C4-2B (cell line): ENCODE measurements around the gene STRA8.

ENCODE experiments used
- H3K27ac ChIP-seq: fragments of 450-650 bp; 2 replicates; pipeline ENCODE4 v1.5.1; 2017
- ZFX ChIP-seq: fragments of 450-650 bp; IDR thresholded peaks from 2 replicates; pipeline ENCODE4 v1.6.1; 2017
- TF ChIP-seq, protein P1 (sequence below): fragments of 450-650 bp; conservative IDR thresholded peaks from 2 replicates; pipeline ENCODE4 v1.5.1; 2017; ENCODE audit warnings: mild to moderate bottlenecking

STRA8 gene

DNA sequence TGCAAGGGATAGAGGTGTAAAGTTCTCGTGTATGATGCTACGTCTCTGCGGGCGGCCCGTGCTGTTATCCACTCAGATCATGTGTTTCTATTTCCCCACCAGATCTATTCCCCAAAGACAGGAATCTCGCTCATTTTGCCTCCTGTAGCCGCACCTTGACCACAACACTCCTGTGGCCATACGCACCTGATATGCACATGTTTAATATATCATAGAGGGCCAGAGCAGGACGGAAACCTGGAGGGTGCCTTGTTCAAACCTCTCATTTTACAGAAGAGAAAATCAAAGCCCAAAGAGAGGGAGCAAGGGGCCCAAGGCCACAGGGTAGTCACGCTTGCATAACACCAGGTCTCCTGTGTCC lies 37.6 kb downstream of the STRA8 start:
- no peak overlapping the region for H3K27ac ChIP-seq
- no peak for TF ChIP-seq ZFX
- TF ChIP-seq, protein P1, sequence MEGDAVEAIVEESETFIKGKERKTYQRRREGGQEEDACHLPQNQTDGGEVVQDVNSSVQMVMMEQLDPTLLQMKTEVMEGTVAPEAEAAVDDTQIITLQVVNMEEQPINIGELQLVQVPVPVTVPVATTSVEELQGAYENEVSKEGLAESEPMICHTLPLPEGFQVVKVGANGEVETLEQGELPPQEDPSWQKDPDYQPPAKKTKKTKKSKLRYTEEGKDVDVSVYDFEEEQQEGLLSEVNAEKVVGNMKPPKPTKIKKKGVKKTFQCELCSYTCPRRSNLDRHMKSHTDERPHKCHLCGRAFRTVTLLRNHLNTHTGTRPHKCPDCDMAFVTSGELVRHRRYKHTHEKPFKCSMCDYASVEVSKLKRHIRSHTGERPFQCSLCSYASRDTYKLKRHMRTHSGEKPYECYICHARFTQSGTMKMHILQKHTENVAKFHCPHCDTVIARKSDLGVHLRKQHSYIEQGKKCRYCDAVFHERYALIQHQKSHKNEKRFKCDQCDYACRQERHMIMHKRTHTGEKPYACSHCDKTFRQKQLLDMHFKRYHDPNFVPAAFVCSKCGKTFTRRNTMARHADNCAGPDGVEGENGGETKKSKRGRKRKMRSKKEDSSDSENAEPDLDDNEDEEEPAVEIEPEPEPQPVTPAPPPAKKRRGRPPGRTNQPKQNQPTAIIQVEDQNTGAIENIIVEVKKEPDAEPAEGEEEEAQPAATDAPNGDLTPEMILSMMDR: no peak

DNA sequence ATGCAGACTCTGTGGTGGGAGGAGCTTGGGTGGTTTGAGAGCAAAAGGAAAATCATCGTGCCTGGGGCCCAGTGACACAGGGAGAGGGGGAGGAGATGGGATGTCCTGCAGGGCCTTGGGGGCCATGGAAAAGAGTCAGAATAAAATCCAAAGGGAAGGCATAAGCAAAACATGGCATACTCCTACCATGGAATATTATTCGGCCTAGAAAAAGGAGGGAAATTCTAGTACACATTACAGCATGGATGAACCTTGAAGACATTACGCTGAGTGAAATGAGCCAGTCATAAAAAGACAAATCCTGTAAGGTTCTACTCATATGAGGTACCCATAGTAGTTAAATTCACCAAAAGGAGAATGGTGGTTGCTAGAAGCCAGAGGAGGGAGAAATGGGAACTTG lies 38.7 kb downstream of the STRA8 start:
- TF ChIP-seq, protein P1: no peak
- TF ChIP-seq ZFX: no peak
- H3K27ac ChIP-seq: no peak overlapping the region

DNA sequence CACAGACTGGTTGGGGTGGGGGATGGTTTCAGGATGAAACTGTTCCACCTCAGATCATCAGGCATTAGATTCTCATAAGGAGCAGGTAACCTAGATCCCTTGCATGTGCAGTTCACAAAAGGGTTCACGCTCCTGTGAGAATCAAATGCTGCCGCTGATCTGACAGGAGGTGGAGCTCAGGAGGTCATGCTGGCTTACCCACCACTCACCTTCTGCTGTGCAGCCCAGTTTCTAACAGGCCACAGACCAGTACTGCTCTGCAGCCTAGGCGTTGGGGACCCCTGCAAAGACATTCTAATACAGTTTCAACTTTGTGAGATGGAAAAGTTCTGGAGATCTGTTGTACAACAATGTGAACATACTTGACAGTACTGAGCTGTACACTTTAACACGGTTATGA lies 39.9 kb downstream of the STRA8 start:
- no peak overlapping the region for H3K27ac ChIP-seq
- no peak for TF ChIP-seq ZFX
- TF ChIP-seq, protein P1: no peak

DNA sequence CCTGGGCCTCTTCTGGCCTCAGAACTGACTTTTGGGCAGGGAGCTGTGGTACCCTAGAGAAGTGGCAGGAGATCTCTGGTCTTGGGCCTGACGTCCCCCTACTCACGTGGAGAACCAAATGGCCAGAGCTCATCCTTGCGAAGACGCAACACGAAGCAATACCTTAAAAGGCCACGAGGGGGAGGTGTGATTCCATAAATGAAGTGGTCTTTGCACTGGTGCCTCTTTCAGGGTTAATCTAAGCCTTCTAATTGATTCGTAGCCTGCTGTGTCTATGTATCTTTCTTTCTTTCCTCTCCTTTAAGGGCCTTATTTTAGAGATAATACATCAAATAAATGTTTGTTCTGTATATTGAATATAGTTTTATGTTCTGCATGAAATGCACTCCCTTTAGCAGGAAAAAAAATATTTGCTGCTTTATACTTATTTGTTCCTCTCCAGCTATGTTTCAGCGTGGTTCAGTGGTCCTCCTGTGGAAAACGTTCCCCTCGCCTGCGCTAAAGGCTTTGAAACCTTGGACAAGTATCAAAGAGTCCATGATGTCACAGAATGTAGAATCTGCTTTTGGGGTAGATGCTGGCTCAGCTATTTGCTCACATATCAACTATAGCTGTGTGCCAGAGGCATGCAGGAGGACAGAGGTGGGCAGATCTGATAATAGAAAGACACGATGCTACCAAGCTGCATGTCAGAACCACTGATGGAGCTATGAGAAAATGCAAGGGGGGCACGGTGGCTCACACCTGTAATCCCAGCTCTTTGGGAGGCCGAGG lies 41.0 kb downstream of the STRA8 start:
- TF ChIP-seq ZFX: no peak
- TF ChIP-seq, protein P1: peak; percentile 96
- H3K27ac ChIP-seq: no peak overlapping the region

DNA sequence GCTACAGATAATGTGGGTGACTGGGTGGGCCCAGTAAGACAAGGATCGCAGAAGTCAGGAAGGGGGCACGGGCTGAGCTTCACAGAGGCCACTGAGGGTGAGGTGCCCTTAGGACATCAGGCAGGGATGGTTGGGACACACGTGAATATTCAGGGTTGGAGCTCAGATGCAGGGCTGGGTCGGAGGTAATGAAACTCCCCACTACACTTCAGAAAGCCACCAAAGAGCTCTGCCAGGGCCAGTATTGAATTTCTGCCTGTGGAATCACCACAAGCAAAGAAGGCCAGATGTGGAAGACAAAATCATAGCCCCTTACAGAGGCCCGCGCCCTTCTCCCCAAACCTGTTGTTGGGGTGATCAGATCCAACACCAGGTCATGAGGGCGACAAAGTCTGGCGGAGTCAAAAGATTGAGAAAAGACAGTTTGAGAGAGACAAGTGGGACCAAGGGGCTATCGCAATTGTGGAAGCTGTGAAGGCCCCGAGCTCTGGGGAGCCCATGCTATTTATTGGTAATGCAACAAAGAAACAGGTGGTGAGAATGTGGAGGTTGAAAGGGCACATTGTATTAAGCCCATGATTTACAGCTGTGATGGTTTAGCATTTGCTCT lies 42.4 kb downstream of the STRA8 start:
- H3K27ac ChIP-seq: no peak overlapping the region
- TF ChIP-seq ZFX: no peak
- TF ChIP-seq, protein P1: no peak

- H3K27ac ChIP-seq: no peak overlapping the region
- no peak for TF ChIP-seq ZFX
- TF ChIP-seq, protein P1: no peak
Observed at GRCh38 chr7:135277161-135277560, 43.5 kb downstream of the STRA8 start.

- H3K27ac ChIP-seq: no peak overlapping the region
- TF ChIP-seq ZFX: no peak
- TF ChIP-seq, protein P1: peak; percentile 100
Observed at GRCh38 chr7:135281363-135281949, 47.8 kb downstream of the STRA8 start.
